Occipital lobe (tissue), 2 donors: ENCODE results near the gene BCAM. TPM values are rescaled to one million over a fixed set of nuclear protein-coding genes. Genes with fewer than 3 reads are reported as not detected.
A peak's percentile ranks its signal among the peaks of the same experiment; 100 is the strongest.
"Not testable (repeated sequence)": the region's sequence is repeated elsewhere in the genome, so short reads cannot be mapped to it uniquely, and the experiment has no call there.

ENCODE experiments used
- DNase-seq: peaks from one replicate; lab custom pipeline; 2025; lab: John Stamatoyannopoulos, UW
- total RNA-seq: library from RNA; depleted of rRNA; stranded (reverse); fragments of >200 nt; gene quantifications from one replicate; pipeline ENCODE4 v1.2.3, GENCODE V29; 2014

BCAM gene
- total RNA-seq = 2.3 TPM

- no peak for DNase-seq
Measured at GRCh38 chr19:44808463-44809371, at the start of gene BCAM. Gene BCAM, plus strand, starts transcription at chr19:44809103. Its CDS starts 22 bp downstream, at chr19:44809125.

GRCh38 chr19:44762038-44762437 lies 46.9 kb upstream of the BCAM start:
- DNase-seq = no peak

- no peak for DNase-seq
Measured at GRCh38 chr19:44765033-44765948, 43.6 kb upstream of the BCAM start.

- DNase-seq = no peak
Measured at GRCh38 chr19:44765949-44766335, 43.0 kb upstream of the BCAM start.

- DNase-seq = no peak
Measured at GRCh38 chr19:44767295-44768180, 41.4 kb upstream of the BCAM start.

- DNase-seq = peak; percentile 34
Measured at GRCh38 chr19:44770550-44771257, 38.2 kb upstream of the BCAM start.

GRCh38 chr19:44772144-44772543 lies 36.8 kb upstream of the BCAM start:
- DNase-seq = not testable (repeated sequence)

- no peak for DNase-seq
Measured at GRCh38 chr19:44772959-44773358, 35.9 kb upstream of the BCAM start.

GRCh38 chr19:44775676-44776240 lies 33.1 kb upstream of the BCAM start:
- DNase-seq = no peak

GRCh38 chr19:44776402-44777096 lies 32.4 kb upstream of the BCAM start:
- DNase-seq = no peak

GRCh38 chr19:44777715-44778347 lies 31.1 kb upstream of the BCAM start, which contains the start of gene CBLC:
Gene CBLC, plus strand, starts transcription at chr19:44777890. Its CDS starts 42 bp downstream, at chr19:44777932.
- DNase-seq = no peak

- DNase-seq = no peak
Measured at GRCh38 chr19:44779150-44779549, 29.8 kb upstream of the BCAM start.

- DNase-seq = not testable (repeated sequence)
Measured at GRCh38 chr19:44781694-44782093, 27.2 kb upstream of the BCAM start.

- DNase-seq = no peak
Measured at GRCh38 chr19:44782729-44783128, 26.2 kb upstream of the BCAM start.

- no peak for DNase-seq
Measured at GRCh38 chr19:44783545-44783944, 25.4 kb upstream of the BCAM start.

- DNase-seq = no peak
Measured at GRCh38 chr19:44785271-44785670, 23.6 kb upstream of the BCAM start.

- no peak for DNase-seq
Measured at GRCh38 chr19:44785993-44786392, 22.9 kb upstream of the BCAM start.

GRCh38 chr19:44788971-44789370 lies 19.9 kb upstream of the BCAM start:
- no peak for DNase-seq

GRCh38 chr19:44789943-44790483 lies 18.9 kb upstream of the BCAM start:
- DNase-seq = no peak
